Mammary epithelial cell (primary cell): ENCODE measurements around the gene ATP5F1B.

Experiments
- EZH2 ChIP-seq: IDR thresholded peaks from 2 replicates; pipeline ENCODE4 v1.6.1; 2012; ENCODE audit warnings: low read length, inconsistent platforms, borderline replicate concordance
- TF ChIP-seq, protein P1 (sequence below), 2 donors: IDR thresholded peaks in 1 of 2; conservative IDR thresholded peaks in 1 of 2; 2 replicates each; pipeline ENCODE4 v1.5.1; 2011 to 2012; ENCODE audit warnings: inconsistent platforms in 2 of 2, low read length in 2 of 2, mild to moderate bottlenecking in 2 of 2, control low read depth in 1 of 2, low read depth in 1 of 2; ENCODE audit not compliant: insufficient read depth in 1 of 2; ENCODE audit errors: extremely low read depth in 1 of 2

DNA sequence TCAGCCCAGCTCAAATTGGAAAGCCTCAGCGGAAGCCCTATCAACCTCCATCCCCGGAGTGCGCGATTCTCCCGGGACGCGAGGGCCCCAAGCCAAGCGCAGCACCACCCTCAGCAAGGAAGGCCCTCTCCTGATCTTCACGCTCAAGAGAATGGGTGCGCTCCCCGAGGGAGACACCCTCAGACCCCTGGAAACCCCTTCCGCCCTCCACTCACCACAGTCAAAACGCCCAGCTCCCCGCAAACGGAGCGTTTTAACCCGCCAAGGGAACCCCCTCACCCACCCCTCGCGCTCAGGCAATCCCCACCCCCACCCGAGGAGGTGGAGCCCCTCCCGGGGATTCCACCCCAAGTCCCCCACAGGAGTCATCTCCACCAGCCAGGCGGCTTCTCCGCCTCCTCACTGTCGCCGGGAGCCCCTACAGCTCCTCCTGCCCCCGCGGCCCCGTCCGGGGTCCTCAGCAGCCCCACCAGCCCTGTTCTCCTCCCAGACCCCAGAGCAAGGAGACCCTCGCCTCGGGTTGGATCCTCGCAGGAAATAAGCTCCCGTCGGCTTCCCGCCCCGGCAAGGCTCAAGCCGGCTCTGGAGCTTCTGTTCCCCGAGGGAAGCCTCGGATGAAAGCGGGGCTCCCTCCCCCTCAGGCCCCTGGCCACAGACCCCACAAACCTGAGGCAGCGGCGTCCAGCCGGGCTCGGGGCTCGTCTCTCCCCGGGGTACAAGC, 16.2 kb downstream of the ATP5F1B start:
- TF ChIP-seq, protein P1, sequence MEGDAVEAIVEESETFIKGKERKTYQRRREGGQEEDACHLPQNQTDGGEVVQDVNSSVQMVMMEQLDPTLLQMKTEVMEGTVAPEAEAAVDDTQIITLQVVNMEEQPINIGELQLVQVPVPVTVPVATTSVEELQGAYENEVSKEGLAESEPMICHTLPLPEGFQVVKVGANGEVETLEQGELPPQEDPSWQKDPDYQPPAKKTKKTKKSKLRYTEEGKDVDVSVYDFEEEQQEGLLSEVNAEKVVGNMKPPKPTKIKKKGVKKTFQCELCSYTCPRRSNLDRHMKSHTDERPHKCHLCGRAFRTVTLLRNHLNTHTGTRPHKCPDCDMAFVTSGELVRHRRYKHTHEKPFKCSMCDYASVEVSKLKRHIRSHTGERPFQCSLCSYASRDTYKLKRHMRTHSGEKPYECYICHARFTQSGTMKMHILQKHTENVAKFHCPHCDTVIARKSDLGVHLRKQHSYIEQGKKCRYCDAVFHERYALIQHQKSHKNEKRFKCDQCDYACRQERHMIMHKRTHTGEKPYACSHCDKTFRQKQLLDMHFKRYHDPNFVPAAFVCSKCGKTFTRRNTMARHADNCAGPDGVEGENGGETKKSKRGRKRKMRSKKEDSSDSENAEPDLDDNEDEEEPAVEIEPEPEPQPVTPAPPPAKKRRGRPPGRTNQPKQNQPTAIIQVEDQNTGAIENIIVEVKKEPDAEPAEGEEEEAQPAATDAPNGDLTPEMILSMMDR (conservative IDR thresholded peaks at IDR 0.05 in 1 of 2, IDR thresholded peaks at IDR 0.05 in 1 of 2; ENCODE audit: extremely low read depth in 1 of 2, insufficient read depth in 1 of 2, low read depth in 1 of 2, low read length in 2 of 2), result no peak
- TF ChIP-seq EZH2, result no peak
